ENCODE results near the gene RHOC.
A peak's percentile ranks its signal among the peaks of the same experiment; 100 is the strongest.

RHOC gene

GRCh38 chr1:112716133-112716720, 9.3 kb upstream of the RHOC start:
- peak; percentile 61 to 80 for DNase-seq

DNA sequence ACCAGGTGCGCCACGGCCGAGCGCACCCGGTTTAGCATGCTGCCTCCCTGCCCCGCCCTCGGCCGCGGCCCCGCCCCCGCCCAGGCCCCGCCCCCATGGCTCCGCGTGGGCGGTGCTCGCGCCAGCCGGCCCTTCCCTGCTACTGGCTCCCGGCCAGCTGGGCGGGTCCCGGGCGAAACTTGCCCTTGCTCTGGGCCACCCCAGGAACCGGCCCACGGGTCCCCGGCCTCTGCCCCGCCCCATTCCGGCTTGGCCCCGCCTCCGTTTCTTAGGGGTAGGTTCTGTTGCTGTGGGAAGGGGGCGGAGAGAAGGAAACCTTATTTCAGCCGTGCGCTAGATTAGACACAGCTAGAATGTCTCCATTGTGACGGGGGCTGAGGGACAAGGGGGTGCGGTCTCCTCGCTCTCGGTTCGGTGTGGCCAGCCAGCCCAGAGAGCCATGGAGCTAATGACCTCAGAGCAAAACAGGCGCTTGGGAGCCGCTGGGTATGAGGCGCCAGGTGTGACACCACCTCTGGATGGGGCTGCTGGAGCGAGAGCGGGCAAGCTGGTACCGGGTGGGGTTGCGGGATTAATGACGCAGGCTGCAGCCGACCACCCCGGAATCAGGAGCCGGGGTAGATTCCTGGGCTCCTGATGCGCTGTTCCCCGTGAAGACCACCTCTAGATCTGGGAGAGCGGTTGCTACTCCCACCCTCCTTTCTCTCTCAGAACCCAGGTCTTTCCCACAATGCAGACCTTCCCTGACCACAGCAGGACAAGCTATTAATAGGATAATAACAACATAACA, 8.5 kb upstream of the RHOC start, which contains the start of gene PPM1J:
Gene PPM1J, minus strand, starts transcription at position 69 of the 790 bp plus-strand sequence. Its CDS starts 31 bp downstream, at position 38.
- peak; percentile 73 to 84 for DNase-seq

GRCh38 chr1:112714313-112715263, 7.7 kb upstream of the RHOC start:
- DNase-seq = peak in 1 of 2 experiments; percentile 45

- no peak for DNase-seq
These were observed 6.8 kb upstream of the RHOC start for GRCh38 chr1:112713466-112714312.

GRCh38 chr1:112712701-112713128, 5.8 kb upstream of the RHOC start:
- no peak for DNase-seq

GRCh38 chr1:112712191-112712590, 5.3 kb upstream of the RHOC start:
- no peak for DNase-seq

- no peak for DNase-seq
These were observed 4.7 kb upstream of the RHOC start for GRCh38 chr1:112711670-112712069.

DNA sequence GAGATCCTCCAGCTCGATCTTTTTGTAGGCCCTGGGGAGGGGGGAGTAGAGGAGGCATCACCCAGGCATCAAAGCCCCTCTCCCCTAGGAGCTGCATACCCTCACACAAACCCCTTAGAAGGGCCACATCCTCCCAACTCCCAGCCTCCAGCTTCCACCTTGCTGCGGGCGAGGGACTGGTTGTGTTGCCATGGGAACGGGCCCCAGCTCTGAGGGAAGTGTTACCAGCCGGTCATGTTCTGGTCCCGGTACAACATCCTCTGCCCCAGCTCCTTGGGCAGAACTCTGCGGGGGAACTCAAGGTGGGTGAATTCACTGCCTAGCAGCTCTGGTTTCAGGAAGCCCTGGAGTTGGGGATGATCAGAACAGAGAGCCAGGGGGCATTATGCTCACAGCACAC, 4.1 kb upstream of the RHOC start:
- no peak for DNase-seq

DNA sequence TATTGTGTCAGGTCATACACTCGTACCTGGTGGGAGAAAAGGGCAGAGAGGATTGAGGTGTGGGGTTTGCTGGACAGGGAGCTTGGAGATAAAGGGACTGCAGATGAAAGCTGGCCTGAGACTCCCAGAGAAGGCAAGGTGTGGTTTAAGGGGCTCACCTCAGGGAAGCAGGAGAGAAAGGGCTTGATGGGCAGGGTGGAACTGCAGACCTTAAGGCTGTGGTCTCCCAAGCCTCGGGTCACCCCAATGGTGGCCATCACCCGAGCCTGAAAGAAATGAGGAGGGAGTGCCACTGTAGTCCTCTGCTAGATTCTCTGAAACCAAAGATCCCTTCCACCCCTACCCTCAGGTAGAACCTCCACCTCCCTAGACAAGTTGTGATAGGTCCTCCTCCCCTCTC, 3.7 kb upstream of the RHOC start:
- no peak for DNase-seq

- DNase-seq = no peak
These were observed 3.2 kb upstream of the RHOC start for GRCh38 chr1:112710159-112710558.

- no peak for DNase-seq
These were observed 1.6 kb upstream of the RHOC start for GRCh38 chr1:112708489-112708888.

GRCh38 chr1:112708002-112708448, 1.1 kb upstream of the RHOC start:
- no peak for DNase-seq

DNA sequence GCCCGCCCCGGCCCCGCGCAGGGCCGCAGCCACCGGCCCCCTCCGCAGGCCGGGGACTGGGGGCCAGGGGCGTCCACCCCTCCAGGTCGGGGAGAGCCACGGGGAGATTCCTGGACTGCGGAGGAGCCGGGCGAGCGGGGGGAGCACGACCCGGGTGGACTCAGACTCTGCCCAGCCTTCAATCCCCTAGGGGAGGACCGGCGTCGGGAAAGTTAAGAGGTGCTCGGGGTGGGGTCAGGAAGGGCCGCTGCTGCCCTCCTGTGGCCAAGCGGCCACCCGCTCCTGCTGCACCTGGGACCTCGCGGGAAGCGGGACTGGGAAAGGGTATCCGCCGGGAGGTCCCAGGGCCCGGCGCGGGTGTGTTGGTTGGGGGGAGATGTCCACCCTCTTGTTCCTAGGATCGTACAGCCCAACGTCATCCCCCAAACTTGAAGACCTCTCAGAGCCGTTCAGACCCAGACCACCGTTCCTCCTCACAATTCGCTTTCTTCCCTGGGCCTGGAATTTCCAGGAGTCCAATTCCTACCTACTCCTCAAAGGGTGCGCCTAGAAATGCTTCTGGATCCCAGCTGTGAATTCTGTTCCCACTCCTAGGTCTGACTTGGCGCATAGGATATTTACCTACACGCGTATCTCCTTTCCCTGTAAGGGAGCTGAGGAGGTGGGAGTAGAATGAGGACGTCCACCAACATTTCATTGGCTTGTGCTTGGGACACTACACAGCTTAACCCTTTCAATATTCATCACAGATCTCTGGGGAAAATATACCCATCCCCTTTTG, 484 bp upstream of the RHOC start:
- peak; percentile 75 to 78 for DNase-seq

DNA sequence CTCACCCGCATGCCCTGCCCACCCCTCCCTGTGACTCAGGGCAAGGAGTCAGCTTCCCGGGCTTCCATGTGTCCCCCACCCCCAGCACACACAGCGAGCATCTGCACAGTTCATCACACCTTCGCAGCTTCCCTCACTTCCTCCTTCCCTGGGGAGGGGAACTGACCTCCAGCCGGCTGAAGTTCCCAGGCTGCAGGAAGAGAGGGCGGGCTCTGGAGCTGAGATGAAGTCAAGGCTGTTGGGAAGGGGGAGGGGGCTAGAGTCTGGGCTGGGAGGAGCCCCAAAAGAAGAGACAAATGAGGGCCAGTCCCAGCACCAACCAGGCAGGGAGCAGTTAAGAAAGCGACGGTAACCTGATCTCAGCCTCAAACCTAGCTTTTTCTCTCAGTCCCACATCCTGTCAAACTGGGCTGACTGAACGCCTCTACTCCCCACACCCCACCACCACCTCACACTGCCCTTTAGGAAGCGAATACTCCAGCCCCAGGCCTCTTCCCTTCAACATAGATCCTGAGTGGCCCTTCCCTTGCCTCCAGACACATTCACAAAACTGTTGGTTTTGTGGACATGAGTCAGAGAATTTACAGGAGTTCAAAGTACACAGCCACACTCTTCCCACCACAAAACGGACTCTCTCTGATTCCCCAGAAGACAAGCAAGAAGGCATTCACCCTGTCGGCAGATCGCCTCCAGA, 1.8 kb downstream of the RHOC start:
- no peak for DNase-seq

- no peak for DNase-seq
These were observed 2.5 kb downstream of the RHOC start for GRCh38 chr1:112704391-112704933.

DNA sequence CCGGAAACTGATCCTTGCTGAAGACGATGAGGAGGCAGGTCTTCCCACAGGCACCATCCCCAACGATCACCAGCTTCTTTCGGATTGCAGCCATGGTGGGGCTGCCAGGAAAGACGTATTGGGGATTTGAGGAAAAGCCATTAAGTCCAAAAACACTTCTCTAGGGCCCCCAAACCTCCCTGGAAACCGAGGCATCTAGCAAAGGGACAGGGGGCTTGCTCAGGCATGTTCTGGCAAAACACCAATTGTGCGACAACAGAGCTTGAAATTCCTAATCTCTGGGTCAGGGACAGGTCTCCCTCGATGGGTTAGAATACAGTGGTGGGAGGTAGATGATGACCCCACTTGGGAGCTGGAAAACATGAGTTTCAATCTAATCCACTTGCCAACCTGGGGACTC, 3.2 kb downstream of the RHOC start:
- DNase-seq = no peak

DNA sequence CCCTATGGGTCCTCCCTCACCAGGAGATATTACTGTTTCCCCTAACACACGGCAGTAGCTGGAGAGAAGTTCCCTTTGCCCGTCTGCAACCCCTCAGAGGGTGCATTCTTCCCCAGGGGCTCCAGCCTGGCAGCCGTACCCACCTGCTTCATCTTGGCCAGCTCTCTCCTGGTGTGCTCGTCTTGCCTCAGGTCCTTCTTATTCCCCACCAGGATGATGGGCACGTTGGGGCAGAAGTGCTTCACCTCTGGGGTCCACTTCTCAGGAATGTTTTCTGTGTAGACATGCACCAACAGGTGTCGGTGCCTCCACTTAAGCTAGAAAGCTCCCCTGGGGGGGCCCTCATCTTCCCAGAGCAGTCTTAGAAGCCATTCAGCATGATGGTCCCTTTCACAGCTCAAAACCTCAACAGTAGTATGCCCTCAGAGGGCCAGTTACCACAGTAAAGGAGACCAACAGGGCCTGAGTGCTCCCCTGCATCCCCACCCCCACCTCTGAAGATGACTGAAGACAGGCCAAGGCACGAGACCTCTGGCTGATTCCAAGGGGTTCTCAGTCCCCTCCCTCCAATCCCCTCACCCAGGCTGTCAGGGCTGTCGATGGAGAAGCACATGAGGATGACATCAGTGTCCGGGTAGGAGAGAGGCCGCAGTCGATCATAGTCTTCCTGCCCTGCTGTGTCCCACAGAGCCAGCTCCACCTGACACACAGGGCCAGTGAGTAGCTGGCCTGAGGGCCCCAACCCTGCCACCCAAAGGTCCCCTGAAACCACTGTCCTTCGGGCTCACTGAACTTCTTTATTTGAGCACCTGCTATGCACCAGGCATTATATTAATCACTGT, 4.3 kb downstream of the RHOC start:
- no peak for DNase-seq

DNA sequence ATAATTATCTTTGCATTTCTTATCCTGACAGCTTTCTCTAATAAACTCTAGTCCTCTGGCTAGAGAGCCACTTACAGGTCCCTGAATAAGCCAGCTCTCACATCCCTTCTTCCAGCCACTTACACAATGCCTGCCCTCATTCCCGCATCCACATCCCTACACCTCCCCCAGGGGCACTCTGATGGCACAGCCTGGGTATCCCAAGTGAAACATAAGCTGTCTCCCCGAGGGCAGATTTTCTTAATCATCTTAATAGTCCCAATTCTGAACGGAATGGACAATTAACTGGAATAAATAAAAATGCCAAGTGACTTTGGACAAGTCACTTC, 4.9 kb downstream of the RHOC start:
- DNase-seq = no peak

DNA sequence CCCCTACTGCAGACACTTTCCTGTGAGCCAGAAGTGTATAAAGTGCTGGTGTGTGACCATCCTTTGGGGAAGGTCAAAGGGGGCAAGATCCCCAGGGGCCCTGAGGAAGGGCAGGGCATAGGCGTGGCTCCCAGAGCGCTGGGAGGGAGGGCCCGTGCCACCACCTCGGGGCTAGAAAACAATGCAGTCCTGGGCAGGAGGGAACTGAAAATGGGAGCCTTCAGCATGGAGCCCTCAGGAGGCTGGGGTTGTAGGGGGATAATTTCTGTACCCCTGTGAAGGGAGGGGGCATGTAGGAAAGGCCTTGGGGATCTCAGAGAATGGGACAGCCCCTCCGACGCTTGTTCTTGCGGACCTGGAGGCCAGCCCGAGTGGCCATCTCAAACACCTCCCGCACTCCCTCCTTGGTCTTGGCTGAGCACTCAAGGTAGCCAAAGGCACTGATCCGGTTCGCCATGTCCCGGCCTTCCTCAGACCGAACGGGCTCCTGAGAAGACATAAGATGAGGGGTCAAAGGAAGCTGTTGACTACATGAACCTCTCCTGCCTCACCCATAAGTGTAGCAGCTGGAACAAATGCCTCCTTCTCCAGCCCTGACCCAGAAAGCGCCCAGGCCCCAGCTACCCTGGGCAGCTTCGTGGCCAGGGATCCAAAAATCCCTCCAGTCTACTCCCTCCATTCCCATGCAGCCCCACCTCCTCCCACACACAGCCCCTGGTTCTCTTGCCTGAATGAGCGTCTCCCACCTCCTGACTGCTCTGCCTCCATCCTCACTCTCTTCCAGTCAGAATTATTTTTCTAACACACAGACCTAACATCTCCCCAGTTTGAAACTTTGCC, 5.5 kb downstream of the RHOC start:
- no peak for DNase-seq

Data from NCI-H1930 (cell line).